Inflammatory macrophage treated with lipopolysaccharide for 4 hours (primary cell): ENCODE data around the gene ANAPC5.
"Not testable (repeated sequence)": the region's sequence is repeated elsewhere in the genome, so short reads cannot be mapped to it uniquely, and the experiment has no call there.

ENCODE experiments used
- DNase-seq: peaks from one replicate; pipeline ENCODE4 v3.0.0-alpha.2; 2020

The ANAPC5 gene

DNA sequence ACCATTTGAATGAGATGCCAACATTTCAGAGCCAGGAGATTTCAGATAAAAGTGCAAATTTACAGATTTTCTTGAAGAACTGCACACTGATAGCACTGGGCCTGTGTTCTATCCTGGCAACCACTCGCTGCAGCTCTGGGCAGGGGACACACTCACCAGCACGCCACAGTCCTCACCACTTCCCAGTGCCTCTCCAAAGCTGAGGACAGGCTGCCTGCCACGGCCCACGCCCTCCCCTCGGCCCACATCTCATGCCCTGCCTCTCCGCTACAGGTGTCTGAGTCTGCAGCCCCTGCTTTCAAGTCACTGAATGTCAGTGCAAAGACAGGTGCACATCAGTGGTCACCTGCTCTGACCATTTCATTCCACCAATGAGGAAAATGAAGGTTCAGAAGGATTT is 68.4 kb downstream of the ANAPC5 start:
- no peak for DNase-seq

DNA sequence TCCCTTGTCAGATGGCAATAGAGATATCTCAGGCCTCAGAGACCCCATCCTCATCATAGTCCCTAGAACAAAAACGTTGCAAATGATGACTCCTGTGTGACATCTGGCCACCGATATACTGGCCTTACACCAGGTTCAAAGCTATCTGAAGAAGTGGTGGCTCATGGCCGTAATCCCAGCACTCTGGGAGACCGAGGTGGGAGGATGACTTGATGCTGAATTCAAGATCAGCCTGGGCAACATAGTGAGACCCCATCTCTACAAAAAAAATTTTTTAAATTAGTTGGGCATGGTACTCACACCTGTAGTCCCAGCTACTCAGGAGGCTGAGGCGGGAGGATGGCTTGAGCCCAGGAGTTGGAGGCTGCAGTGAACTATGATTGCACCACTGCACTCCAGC is 68.8 kb downstream of the ANAPC5 start:
- no peak for DNase-seq

DNA sequence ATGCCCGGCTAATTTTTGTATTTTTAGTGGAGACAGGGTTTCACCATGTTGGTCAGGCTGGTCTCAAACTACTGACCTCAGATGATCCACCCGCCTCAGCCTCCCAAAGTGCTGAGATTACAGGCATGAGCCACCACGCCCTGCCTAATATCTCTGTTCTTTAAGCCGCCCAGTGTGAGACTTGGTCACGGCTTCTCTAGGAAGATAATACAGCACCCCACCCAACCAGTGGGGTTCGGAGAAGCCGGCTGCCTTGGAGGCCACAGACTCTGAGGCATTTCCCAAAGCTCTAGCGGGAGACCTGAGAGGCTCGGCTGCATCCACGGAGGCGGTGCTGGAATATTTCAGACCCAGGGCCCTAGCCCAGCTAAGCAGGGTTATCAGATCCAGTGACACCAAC is 69.3 kb downstream of the ANAPC5 start:
- not testable (repeated sequence) for DNase-seq

DNA sequence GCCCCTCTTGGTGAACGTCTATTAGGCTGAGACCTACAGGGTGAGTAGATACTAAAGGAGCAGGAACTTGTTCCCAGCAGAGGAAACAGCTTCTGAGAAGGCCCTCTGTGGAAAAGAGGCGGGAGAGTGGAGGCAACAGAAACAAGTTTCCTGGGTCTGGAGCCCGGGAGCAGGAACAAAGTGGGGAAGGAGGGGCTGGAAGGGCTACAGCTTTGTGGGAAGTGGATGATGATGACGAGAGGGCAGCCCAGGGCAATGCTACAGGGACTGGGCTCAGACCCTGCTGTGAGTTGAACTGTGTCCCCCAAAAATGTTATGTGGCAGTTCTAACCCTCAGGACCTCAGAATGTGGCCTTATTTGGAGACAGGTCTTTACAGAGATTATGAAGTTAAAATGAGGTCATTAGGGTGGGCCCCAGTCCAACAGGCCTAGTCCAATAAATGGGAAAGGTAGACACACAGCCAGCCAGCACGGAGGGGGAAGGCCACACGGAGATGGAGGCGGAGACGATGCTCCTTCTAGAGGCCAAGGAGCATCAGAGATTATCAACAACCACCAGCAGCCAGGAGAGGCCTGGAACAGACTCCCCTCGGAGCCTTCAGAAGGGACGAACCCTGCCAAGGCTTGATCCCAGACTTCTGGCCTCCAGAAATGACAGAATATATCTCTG is 70.0 kb downstream of the ANAPC5 start:
- DNase-seq, result no peak

DNA sequence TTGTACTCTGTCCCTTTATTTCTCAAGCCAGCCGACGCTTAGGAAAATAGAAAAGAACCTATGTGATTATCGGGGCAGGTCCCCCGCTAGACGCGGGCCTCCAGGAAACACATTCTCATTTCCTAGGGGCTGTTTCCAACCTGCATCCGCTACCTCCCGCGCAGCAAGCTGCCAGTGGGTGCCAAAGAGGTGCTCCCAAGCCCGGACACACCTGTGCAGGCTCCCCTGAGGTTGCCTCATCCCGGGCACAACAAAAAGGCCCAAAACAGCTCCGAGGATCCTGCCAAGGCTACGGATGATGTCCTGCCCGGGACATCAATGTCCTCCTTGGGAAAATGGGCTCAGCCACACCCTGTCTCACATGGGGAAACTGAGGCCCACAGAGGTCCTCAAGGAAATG is 71.1 kb downstream of the ANAPC5 start:
- not testable (repeated sequence) for DNase-seq

DNA sequence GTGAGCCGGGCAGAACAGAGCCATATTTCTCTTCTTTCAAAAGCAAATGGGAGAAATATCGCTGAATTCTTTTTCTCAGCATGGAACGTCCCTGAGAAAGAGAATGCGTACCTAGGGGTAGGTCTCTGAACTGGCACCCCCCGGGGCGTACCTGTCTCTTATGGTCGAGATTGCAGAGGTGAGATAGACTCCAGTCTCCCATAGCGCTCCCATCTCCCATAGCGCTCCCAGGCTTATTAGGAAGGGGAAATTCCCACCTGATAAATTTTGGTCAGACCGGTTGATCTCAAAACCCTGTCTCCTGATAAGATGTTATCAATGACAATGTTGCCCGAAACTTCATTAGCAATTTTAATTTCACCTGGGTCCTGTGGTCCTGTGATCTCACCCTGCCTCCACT is 71.7 kb downstream of the ANAPC5 start:
- DNase-seq, result not testable (repeated sequence)

DNA sequence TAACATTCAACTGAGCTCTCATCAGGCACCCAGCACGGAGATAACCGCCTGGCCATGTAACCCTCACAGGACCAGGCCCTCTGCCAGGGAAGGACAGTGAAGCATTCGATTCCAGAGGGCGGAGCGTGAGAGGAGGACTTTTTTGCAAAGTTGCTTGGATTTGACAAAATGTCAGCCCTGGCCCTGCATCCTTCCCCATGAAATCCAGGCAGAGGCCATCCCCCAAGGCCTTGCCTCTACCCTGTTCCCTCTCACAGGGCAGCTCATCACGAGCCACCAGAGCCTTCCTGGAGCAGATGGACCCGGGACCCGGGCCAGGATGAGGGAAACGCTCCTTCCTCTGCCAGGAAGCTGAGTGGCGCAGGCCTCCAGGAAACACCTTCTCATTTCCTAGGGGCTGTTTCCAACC is 72.7 kb downstream of the ANAPC5 start:
- no peak for DNase-seq

DNA sequence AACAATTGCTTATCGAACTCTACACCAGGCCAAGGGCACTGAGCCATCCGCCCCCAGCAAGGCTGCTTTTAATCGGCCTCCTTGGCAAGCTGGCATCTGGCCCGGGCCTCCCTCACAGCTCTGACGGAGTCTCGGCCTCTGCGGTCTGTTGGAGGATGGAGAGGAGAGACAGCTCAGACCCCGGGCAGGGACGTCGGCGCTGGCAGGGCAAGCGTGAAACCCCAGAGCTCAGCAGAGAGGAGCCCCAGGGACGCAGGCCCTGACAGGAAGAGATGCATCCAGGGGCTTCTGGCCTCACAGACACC is 73.2 kb downstream of the ANAPC5 start:
- no peak for DNase-seq

DNA sequence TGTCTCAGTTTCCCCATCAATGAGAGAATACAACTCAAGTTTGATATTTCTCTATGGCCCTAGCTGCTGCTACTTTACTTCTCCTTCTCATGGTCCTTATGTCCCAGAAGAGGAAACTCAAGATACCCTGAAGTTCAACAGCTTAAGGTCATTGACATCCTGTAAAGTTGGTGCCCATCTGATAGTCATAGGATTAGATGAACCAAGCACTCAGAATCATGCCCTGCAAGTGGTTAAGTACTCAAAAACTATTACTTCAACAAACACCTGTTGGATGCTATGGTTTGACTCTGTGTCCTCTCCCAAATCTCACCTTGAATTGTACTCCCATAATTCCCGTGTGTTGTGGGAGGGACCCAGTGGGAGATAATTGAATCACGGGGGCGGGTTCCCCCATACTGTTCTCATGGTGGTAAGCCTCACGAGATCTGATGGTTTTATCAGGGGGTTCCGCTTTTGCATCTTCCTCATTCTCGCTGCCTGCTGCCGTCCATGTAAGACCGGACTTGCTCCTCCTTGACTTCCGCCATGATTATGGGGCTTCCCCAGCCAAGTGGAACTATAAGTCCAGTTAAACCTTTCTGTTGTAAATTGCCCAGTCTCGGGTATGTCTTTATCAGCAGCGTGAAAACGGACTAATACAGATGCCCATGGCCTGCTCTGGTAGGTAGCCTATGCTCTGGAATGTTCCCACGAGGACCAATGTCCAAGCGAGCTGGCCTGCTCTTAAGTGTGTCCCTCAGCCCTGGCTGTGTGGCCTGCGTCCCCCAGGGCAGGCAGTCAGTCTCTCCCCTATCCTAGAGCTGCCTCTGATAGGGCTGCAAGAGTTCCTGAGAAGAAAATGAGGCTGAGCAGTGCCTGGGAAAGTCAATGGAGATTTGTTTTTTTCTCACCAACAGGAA is 73.8 kb downstream of the ANAPC5 start:
- peak; percentile 96 for DNase-seq

DNA sequence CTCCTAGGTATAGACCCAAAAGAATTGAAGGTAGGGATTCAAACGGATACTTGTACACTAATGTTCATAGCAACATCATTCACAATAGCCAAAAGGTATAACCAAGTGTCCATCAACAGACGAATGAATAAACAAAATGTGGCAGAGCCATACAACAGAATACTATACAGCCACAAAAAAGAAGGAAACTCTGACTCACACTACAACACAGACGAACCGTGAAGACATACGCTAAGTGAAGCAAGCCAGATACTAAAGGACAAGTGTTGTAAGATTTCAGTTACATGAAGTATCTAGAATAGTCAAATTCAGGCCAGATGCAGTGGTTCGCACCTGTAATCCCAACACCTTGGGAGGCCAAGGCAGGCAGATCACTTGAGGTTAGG is 74.8 kb downstream of the ANAPC5 start:
- peak; percentile 78 for DNase-seq

DNA sequence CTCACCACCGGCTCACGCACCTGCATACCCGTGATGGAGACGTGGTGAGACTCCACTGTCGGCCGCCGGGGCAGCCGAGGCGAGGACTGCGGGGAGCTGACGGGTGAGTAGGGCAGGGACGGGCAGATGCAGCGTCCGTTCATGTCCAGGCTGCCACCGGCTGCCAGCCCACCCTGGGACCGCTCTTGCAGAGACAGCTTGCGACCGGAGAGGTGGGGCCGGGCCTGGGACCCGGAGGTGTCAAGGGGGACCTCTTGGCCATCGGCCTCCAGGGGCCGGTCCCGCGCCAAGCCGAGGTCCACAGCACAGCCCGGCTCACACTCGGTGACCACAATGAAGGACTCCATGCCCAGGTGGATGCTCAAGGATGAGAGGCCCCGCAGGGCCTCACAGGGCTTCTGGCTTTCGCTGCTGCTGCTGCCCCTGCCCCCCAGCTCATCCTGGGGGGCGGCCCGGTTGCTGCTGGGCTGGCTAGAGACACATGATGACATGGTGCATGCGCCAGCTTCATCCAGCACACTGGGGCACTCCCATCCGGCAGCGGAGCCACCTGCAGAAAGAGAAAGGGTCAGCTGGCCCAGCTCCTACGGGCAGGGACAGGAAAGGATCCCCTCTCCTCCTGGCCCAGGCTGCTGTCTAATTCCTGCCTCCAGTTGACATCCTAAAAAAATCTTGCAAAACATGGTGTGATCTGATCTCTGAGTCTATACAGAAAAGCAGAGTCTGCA is 78.0 kb downstream of the ANAPC5 start:
- DNase-seq, result no peak

DNA sequence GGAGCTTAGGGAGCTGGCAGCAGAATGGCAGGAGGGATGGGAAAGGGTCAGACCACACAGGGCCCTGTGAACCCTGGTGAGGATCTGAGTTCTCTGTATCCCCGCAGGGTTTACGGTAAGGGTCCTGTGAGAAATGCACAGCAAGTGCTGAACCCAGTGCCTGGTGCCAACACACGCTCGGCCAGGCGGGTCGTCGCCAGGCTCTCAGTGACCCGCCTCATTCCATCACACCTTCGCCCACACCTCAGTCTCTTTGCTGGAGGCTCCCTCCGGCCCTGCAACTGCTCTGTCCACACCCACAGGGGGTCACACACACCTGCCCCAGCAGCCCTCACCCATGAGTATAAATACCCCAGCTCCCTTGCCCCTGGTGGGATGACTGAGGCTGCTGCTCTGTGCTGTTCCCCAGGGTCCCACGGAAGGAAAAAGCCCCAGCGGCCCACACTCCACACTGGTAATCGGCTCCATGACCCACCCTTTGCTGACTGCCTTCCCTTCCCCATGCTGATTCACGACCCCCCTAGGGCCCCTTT is 78.8 kb downstream of the ANAPC5 start:
- no peak for DNase-seq

DNA sequence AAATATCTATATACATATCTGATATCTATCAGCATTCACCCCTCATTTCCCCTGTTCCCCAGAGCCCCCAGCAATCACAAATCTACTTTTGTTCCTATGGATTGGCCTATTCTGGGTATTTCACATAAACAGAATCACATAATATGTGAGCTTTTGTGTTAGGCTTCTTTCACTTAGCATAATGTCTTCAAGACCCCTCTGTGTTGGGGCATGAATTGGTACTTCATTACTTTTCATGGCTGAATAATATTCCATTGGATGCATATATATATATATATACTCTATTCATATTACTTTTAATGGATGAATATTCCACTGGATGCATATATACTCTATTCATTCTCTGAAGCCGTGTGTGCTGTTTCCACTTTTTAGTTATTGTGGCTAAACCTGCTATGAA is 84.4 kb downstream of the ANAPC5 start:
- DNase-seq, result no peak

DNA sequence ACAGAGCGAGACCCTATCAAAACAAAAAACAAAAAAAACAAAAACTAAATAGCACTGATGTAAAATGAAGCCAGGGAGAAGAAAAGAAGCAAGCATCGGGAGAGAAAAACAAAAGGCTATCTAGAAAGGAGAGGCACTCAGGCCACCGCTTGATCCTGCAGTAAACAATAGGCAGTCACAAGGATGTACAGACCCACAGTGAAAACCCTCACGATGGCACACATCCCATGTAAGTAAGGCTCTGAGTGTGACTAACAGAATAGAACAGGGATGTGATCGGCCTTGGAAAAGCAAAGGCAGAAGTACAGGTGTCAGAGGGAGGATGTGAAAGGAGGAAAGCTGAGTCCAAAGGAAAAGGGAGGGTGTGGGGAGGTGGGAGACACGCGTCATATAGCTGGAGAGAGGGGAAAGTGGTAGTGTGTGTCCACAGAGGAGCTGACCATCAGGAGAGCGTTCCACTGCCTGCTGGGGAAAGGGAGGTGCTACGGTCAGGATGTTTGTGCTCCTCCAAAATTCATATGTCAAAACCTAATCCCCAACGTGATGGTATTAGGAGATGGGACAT is 87.2 kb downstream of the ANAPC5 start:
- no peak for DNase-seq

DNA sequence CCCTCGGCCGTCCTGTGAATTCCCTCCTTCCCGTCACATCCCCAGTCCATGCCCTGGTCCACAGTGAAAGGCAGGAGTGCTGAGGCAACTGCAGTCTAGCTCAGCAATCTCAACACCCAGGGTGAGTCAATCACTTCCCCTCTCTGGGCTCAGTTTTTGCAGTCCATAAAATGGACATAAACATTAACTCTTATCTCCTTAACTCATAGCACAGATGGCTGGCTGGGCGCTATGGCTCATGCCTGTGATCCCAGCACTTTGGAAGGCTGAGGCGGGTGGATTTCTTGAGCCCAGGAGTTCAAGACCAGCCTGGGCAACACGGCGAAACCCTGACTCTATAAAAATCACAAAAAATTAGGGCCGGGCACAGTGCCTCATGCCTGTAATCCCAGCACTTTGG is 88.1 kb downstream of the ANAPC5 start:
- no peak for DNase-seq

DNA sequence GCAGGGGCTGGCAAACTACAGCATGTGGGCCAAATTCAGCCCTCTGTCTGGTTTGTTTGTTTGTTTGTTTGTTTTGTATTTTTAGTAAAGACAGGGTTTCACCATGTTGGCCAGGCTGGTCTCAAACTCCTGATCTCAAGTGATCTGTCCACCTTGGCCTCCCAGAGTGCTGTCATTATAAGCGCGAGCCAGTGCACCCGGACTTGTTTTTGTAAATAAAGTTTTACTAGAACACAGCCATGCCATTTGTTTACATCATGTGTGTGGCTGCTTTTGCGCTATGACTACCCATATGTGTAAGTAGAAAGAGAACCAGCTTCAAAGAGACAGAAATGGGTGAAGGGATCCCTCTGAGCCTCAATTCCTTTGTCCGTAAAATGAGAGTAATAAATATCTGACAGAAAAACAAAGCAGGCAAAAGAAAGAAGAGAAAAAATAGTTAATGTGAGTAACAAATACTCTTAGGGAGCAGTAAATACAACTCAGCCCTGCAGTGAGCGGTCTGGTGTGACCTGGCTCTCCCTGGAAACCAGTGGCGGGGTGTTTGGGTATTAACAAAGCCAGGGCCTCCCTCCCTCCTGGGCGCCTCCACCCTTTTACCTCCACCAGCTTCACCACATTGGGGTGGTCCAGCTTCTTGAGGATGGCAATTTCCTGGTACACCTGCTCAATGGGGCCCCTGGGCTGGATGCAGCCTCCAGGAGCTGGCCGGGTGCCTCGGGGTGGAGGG is 88.8 kb downstream of the ANAPC5 start:
- no peak for DNase-seq

DNA sequence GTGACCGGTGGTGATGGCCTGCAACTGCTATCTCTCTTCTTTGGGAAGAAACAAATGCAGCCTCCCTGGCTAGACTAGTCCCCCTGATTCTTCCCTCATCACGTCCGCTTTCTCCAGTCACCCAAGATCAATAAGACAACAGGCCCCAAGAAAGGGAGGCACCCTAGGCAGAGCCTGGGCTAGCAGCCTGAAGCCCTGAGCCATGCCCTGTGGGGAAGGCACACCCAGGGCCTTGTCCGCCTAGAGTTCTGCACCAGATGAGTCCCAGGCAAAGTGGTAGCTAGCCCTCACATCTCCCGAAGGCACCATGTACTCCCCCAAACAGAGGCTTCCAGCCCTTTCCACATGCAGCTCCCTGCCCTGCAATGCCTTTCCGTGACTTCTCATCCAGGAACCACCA is 90.8 kb downstream of the ANAPC5 start:
- no peak for DNase-seq

DNA sequence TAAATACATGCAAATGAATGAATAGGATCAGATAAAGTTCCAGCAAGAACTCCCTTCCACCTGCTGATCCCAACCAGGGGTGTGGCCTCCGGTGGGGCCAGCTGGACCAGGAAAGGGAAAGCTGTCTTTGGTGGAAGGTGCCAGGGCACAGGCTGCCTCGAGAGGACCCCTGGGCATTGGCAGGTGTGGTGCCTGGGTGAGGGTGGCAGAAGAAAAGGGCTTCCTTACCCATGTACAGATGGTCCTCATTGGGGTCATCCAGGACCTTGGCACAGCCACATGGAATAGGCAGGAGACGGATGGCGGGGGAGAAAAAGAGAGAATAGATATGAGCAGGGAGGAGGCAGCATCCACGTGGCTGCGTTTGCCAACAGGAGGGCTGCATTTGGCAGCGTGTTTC is 92.1 kb downstream of the ANAPC5 start:
- no peak for DNase-seq

DNA sequence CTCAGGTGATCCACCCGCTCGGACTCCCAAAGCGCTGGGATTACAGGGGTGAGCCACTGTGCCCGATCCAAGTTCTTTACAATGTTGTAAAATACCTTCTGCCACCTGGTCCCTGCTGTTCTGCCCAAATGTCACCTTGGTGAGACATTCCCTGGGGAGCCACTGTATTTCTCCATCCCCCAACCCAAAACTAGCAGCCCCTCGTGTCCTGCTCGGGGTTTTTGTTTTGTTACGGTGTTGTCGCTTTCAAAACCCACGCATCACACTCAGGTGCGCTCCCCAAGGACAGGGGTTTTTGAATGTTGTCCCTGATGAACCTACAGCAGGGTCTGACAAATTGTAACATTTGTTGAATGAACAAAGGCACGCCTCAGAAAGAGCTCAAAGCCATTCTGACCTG is 93.1 kb downstream of the ANAPC5 start:
- no peak for DNase-seq
